Mucosa of descending colon (tissue), 3 donors: ENCODE data around the gene CACNA1C. TPM values are rescaled to one million over a fixed set of nuclear protein-coding genes. Genes with fewer than 3 reads are reported as not detected.

Experiments
- ATAC-seq: fragments of 200-7000 bp; cut with Tn5 transposase; one replicate; pipeline ENCODE4 v1.9.1; 2020; ENCODE audit warnings: mild to moderate bottlenecking, moderate library complexity
- DNase-seq, 3 donors: peaks; one replicate each; pipeline ENCODE4 v3.0.0-alpha.2; 2020
- H3K36me3 ChIP-seq: fragments of 200-600 bp; one replicate; pipeline ENCODE4 v1.8.0; 2021; ENCODE audit warnings: low read depth, mild to moderate bottlenecking
- H3K4me1 ChIP-seq: fragments of 200-600 bp; one replicate; pipeline ENCODE4 v1.8.0; 2021; ENCODE audit warnings: low read depth, mild to moderate bottlenecking
- H3K4me3 ChIP-seq: fragments of 200-600 bp; one replicate; pipeline ENCODE4 v1.8.0; 2021; ENCODE audit warnings: mild to moderate bottlenecking
- H3K9me3 ChIP-seq: fragments of 200-600 bp; one replicate; pipeline ENCODE4 v1.8.0; 2021; ENCODE audit warnings: mild to moderate bottlenecking
- intact Hi-C, 2 donors: fragments of 100-400 bp; cut with DNase I in 1 of 2; cut with micrococcal nuclease in 1 of 2; formaldehyde crosslinking; loops; one replicate each; pipeline versions ENCODE4 v1.11.0 to v1.11.1; 2022; cut with DNase I, micrococcal nuclease
- total RNA-seq, 3 donors: library from RNA; stranded (reverse); fragmentation: NEBNext Ultra II Directional in 2 of 3; extraction: Animal tissue kit (Norgen Biotek cat#: 25700) in 2 of 3; gene quantifications; one replicate each; pipeline versions ENCODE4 v1.2.1 to v1.2.4, GENCODE V29; 2021 to 2023
- TF ChIP-seq, protein P1 (sequence below): fragments of 200-600 bp; IDR thresholded peaks from one replicate; pipeline ENCODE4 v1.8.0; 2022; ENCODE audit warnings: antibody characterized with exemption, mild to moderate bottlenecking
- donor health status: DM: no; HTN: no; CAD: no; lungs with moderate emphysema.
- donor health status: DM: no; HTN: no; CAD: no.
- donor health status: DM: no; HTN: yes; CAD: no.

The CACNA1C gene
- total RNA-seq, 3 donors from 2014 or later = 5.5 to 89.4 (median 9.2) TPM

DNA sequence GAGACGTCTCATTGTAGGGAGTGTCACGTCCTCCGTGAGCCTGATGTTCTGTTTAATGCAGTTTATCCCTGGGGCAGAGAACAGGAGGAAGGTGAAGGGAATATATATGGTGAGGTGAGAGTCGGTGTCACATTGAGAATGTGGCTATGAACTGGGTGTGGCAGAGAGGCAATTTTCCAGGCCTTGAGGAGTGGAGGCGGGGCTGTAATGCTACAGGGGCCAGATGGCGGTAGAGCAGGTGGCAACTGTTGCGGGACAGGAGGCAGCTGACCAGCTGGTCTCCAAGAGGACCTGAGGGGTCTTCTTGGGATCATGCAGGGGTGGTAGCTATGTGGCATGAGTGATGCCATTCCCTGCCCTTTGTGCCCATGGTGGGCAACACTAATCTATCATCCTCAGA, 59.6 kb downstream of the CACNA1C start:
- Histone ChIP-seq H3K36me3 (no peaks in the 10 kb centered on the region), H3K4me3 (no peak overlapping the region), H3K9me3 (no peaks in the 10 kb centered on the region), H3K4me1 (no peaks in the 10 kb centered on the region)
- DNase-seq (peak in 1 of 3 donors; percentile 67), ATAC-seq (peak; percentile 76)
- TF ChIP-seq, protein P1, sequence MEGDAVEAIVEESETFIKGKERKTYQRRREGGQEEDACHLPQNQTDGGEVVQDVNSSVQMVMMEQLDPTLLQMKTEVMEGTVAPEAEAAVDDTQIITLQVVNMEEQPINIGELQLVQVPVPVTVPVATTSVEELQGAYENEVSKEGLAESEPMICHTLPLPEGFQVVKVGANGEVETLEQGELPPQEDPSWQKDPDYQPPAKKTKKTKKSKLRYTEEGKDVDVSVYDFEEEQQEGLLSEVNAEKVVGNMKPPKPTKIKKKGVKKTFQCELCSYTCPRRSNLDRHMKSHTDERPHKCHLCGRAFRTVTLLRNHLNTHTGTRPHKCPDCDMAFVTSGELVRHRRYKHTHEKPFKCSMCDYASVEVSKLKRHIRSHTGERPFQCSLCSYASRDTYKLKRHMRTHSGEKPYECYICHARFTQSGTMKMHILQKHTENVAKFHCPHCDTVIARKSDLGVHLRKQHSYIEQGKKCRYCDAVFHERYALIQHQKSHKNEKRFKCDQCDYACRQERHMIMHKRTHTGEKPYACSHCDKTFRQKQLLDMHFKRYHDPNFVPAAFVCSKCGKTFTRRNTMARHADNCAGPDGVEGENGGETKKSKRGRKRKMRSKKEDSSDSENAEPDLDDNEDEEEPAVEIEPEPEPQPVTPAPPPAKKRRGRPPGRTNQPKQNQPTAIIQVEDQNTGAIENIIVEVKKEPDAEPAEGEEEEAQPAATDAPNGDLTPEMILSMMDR = no peak
- intact Hi-C loops = no loop called here

DNA sequence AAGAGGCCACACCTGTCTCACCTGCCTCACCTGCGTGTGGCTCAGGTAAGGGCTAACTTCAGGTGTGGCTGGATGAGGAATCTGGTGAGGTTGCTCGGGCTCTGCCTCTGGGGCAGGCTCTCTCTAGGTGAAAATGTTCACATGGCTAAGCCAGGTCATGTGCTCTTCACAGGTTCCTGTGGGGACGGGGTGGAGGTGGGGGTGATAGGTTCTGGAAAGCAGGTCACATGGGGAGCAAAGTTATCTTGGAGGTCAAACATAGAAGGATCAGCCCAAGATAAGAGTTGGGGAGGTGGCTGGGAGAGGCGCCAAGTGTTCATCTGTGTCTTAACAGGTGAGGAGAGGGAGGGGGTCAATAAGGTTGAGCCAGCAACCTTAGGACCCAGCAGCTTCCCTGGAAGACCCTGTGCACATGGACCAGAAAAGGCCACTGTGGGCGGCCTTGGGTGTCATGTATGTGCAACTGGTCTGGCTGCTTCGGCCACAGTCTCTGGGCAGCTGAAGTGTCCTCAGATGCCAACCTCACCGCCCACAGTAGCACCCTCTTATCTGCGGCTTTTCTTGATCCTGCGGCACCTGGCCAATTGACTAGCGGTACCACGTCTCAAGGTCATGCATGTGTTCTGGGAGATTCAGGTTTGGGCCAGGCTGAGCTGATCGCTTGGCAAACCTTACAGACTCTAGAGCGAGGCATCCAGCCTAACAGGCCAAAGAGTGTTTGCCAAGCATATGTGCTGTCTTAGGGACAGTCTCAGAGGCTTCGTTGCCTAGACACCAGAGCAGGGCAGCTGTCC, 60.5 kb downstream of the CACNA1C start:
- no peaks in the 10 kb centered on the region for H3K4me1 ChIP-seq
- TF ChIP-seq, protein P1 = no peak
- ATAC-seq = peak; percentile 11
- no peaks in the 10 kb centered on the region for H3K9me3 ChIP-seq
- intact Hi-C loops = no loop called here
- H3K4me3 ChIP-seq = no peak overlapping the region
- no peaks in the 10 kb centered on the region for H3K36me3 ChIP-seq
- no peak for DNase-seq

DNA sequence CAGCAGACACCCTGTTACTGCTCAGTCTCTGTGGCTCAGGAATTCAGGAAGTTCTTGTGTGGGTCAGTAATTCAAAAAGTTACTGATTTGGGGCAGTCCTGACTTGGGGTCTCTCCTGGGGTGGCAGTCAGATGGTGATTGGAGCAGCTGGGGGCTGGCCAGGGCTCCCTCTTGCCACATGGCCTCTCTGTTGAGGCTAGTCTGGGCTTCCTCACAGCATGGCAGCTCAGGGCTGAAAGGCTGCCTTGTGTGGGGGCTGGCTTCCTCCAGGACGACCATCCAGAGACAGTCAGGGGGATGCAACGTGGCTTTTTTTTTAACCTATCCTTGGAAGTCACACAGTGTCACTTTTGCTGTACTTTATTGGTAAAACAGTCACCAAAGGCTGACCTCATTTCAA, 61.3 kb downstream of the CACNA1C start:
- no peak for ATAC-seq
- TF ChIP-seq, protein P1 = no peak
- no peaks in the 10 kb centered on the region for H3K9me3 ChIP-seq
- H3K4me3 ChIP-seq = no peak overlapping the region
- no peaks in the 10 kb centered on the region for H3K36me3 ChIP-seq
- no peak for DNase-seq
- intact Hi-C loops = no loop called here
- H3K4me1 ChIP-seq = no peaks in the 10 kb centered on the region

DNA sequence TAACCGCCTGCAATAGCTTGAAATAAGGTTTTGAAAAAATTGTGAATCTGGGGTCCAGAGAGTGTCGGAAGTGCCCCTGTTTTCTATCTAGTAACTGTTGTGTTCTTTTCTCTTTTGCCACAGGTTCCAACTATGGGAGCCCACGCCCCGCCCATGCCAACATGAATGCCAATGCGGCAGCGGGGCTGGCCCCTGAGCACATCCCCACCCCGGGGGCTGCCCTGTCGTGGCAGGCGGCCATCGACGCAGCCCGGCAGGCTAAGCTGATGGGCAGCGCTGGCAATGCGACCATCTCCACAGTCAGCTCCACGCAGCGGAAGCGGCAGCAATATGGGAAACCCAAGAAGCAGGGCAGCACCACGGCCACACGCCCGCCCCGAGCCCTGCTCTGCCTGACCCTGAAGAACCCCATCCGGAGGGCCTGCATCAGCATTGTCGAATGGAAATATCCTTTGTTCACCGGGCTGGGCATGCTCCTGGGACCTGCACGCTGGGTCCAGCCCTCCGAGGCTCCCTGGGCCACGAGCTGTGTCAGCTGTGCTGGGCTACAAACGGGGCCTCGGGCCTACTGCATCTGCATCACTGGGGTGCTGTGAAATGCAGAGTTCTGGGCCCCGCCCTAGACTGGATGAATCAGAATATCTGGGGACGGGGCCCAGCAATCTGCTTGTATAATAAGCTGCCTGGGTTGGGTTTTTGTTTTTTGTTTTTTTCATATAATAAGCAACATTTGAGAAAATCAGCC, 62.5 kb downstream of the CACNA1C start:
- ATAC-seq = no peak
- intact Hi-C loops = no loop called here
- Histone ChIP-seq H3K4me3 (no peak overlapping the region), H3K9me3 (no peaks in the 10 kb centered on the region), H3K36me3 (no peaks in the 10 kb centered on the region), H3K4me1 (no peaks in the 10 kb centered on the region)
- TF ChIP-seq, protein P1 = no peak
- peak in 1 of 3 donors; percentile 31 for DNase-seq

DNA sequence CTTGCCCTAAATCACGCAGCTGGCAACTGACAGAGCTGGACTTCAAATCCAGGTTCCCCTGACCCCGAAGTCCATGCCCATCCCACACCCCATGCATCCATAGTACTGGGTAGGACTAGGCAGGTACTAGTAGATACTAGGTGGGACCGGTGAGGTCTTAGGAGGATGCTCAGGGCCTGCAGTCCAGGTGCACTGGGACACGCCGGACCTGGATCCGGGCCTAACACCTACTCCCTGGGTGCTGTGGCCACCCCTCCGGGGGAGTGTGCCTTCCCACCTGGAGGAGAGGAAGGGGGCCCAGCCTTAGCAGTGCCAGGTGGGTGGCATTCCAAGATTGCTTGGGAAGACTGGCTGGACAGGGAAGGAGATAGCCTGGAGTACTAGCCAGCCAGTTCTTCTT, 64.8 kb downstream of the CACNA1C start:
- DNase-seq = peak in 1 of 3 donors; percentile 24
- Histone ChIP-seq H3K4me1 (no peaks in the 10 kb centered on the region), H3K9me3 (no peaks in the 10 kb centered on the region), H3K4me3 (no peak overlapping the region), H3K36me3 (no peaks in the 10 kb centered on the region)
- TF ChIP-seq, protein P1 = no peak
- intact Hi-C loops = no loop called here
- ATAC-seq = no peak
